Skin of body (tissue), 2 donors: Measurements from ENCODE around the gene ATG5. TPM values are rescaled to one million over a fixed set of nuclear protein-coding genes. Genes with fewer than 3 reads are reported as not detected.
"Not testable (repeated sequence)": the region's sequence is repeated elsewhere in the genome, so short reads cannot be mapped to it uniquely, and the experiment has no call there.

Experiments
- DNase-seq: peaks from one replicate; lab custom pipeline; 2025; lab: John Stamatoyannopoulos, UW
- total RNA-seq: library from RNA; depleted of rRNA; stranded (reverse); fragments of >200 nt; gene quantifications from one replicate; pipeline ENCODE4 v1.2.3, GENCODE V29; 2014

ATG5 gene
- total RNA-seq, 1 donor from 2014 or later = 42.4 TPM

DNA sequence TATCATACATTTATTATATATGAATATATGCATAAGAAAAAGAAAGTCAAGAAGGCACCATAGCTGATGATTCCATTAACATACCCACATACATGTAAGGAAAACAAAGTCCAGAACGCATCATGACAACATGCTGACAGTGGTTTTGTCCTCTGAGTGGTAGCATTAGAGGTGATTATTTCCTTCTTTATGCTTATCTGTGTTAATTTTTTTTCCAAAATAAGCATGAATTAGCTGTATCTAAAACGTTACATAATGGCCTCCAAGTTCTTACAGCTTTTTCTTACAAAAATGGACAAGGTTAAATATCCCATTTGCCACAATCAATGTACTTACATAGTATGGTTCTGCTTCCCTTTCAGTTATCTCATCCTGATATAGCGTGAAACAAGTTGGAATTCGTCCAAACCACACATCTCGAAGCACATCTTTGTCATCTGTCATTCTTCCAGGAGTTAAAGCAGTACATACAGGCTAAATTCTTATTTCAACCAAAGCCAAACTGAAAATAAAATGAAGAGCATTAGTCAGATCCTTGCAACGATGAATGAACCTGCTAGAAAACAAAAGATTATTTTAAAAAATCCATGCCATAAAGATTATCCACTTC lies 9.7 kb downstream of the ATG5 start:
- no peak for DNase-seq

DNA sequence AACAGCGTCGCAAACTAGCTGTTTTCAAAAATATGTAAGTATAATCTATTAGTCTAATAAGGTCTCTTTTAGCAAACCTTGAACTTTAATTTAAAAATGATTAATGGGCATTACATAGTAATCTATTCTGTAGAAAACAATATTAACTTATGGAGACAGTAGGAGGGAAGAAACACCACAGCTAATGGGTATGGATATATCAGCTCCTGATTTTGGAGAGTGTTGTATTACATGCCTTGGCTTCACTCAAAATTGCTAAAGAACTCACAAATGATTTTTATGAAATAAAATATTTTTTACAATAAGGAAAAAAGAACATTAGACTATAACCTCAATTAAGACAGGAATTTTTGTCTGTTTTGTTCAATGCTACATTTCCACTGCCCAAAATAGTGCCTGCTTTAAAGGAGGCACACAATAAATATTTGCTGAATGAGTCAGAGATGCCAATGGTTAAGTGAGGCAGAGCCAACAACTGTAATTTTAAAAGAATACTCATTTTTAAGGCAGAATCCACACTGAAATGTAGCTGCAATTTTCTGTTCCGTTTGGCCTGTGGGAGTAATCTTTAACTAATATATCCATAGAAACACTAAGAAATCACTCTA lies 15.7 kb downstream of the ATG5 start:
- no peak for DNase-seq

DNA sequence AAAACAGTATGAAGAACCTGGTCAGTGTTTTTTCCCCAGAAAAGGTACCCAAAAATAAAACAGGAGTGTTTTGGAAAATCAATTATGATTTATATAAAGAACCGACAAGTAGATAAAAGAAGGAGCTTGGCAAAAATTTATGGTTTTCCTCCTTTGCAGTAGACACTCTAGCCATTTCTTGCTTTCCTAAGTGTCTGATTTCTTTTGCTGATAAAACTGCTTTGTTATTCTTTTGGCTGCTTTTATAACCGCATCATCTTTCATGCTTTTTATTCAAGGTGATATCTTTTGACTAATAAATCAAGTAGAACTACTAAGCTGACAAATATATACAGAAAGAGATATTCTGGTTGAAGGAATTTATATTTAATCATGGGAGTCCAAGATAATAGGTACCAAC lies 16.6 kb downstream of the ATG5 start:
- no peak for DNase-seq

- no peak for DNase-seq
Measured at GRCh38 chr6:106305740-106306139, 19.8 kb downstream of the ATG5 start.

- peak; percentile 35 for DNase-seq
Measured at GRCh38 chr6:106300944-106301343, 24.6 kb downstream of the ATG5 start.

GRCh38 chr6:106300020-106300780 lies 25.4 kb downstream of the ATG5 start:
- DNase-seq = no peak

DNA sequence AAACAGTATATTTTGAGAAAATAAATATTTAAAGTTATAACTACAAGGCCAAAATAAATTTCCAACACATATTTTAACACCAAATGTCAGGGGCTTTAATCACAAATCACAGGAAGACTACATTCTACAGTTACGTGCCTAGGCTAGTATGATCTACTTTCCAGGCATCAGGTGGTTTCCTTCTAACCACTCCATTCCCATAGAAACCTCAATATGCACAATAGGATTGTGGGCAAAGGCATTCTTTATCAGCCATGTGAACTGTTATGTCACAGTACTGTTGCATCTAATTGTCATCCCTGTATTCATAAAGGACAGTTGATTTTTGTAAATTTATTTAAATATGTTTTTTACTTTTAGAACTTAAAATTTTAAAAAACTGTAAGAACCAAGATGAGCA lies 32.4 kb downstream of the ATG5 start:
- no peak for DNase-seq

GRCh38 chr6:106290954-106291353 lies 34.6 kb downstream of the ATG5 start:
- no peak for DNase-seq

DNA sequence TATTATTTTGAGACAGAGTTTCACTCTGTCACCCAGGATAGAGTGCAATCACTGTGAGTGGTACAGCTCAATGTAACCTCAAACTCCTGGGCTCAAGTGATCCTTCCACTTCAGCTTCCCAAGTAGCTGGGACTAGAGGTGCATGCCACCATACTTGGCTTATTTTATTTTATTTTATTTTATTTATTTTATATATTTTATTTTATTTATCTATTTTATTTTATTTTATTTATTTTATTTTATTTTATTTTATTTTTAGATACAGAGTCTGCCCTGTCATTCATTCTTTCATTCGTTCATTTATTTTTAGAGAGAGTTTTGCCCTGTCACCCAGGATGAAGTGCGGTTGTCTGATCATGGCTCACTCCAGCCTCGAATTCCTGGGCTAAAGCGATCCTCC lies 35.5 kb downstream of the ATG5 start:
- no peak for DNase-seq

- DNase-seq = no peak
Measured at GRCh38 chr6:106287215-106287614, 38.3 kb downstream of the ATG5 start.

DNA sequence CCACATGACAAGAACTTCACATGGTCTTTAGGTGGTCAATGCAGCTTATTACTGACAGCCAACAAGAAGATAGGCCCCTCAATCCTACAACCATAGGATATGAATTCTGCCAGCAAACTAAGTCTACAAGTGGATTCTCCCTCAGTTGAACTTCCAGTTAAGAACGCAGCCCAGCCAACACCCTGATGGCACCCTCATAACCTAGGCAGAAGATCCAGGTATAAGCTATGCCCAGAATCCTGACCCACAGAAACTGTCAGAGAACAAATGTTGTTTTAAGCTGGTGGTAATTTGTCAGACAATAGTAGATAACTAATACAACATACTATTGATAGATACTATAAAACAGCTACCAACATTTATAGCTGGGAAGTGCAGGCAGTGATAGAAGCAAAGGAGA lies 38.8 kb downstream of the ATG5 start:
- no peak for DNase-seq

DNA sequence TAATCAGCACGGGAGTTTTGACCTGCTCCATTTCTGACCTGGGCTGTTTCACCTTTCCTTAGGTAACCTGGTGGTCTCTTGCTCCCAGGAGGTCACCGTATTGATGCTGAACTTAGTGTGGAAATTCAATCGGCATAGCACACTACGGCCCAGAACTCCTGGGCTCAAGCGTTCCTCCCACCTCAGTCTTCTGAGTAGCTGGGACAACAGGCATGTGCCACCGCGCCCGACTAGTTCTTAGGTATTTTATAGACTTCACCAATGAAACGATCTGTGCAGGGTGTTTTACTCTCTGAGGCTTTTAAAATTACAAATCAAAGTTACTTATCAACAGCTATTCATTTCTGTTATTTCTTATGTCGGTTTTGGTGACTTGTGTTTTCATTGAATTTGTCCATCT lies 42.1 kb downstream of the ATG5 start:
- no peak for DNase-seq

GRCh38 chr6:106281661-106282060 lies 43.9 kb downstream of the ATG5 start:
- DNase-seq = no peak

DNA sequence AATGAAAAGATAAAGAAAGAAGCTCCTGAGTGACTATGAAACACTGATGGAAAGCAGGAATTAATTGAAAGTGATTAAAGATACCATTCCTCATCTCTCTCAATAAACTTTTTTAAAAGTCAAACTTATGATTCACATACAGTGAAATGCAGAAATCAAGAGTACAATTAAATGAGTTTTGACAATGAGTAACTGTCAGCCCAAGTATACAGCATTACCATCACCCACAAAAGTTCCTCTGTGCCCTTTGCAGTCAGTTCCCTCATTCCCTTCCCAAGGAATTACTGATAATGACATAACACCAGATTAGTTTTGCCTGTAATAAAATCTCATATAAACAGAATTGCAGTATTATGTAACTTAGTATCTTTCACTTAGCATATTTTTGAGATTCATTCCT lies 44.5 kb downstream of the ATG5 start:
- DNase-seq = no peak

DNA sequence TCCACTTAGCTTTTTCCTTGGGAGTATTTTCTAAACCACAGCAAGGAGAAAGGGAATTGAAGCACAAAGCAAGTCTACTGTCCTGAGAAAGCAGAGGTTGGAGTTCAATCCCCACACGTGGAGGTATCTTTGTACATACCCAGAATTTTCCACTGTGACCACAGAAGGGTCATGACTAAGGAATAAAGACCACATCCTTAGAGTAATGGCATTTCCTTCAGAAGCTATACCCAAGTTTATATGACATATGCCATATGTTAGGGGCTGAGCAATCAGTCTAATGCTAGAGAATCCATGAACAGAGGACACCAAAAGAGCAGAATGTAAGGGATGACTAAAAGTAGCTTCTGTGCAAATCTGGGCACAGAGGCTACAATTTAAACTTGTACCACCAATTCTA lies 46.4 kb downstream of the ATG5 start:
- DNase-seq = no peak

- DNase-seq = no peak
Measured at GRCh38 chr6:106275692-106276091, 49.9 kb downstream of the ATG5 start.

- DNase-seq = no peak
Measured at GRCh38 chr6:106273087-106273486, 52.5 kb downstream of the ATG5 start.

DNA sequence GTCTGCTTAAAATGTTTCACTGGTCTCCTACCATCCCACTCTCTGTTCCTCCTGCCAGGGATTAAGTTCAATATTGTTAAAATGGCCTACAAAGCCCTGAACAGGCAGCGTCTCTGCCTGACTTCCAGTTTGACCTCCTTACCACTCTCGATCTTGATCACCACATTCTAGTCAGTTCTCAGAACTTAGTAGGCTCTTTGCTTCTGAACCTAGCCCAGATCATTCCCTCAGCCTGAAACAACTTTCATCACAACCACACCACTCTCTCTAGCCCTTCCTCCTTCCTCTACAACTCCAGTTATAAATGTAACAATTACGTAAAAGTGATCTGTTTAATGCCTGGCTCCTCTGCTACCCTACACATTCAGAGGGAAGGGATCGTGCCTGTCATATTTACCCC lies 53.3 kb downstream of the ATG5 start:
- DNase-seq = no peak

GRCh38 chr6:106270414-106270813 lies 55.1 kb downstream of the ATG5 start:
- DNase-seq = no peak

DNA sequence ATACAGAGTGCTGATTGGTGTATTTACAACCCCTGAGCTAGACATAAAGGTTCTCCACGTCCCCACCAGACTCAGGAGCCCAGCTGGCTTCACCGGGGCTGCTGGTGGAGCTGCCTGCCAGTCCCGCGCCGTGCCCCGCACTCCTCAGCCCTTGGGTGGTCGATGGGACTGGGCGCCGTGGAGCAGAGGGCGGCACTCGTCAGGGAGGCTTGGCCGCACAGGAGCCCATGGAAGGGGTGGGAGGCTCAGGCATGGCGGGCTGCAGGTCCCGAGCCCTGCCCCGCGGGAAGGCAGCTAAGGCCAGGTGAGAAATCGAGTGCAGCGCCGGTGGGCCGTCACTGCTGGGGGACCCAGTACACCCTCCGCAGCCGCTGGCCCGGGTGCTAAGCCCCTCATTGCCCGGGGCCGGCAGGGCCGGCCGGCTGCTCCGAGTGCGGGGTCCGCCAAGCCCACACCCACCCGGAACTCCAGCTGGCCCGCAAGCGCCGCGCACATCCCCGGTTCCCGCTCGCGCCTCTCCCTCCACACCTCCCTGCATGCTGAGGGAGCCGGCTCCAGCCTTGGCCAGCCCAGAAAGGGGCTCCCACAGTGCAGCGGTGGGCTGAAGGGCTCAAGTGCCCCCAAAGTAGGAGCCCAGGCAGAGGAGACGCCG lies 56.2 kb downstream of the ATG5 start:
- DNase-seq = not testable (repeated sequence)

DNA sequence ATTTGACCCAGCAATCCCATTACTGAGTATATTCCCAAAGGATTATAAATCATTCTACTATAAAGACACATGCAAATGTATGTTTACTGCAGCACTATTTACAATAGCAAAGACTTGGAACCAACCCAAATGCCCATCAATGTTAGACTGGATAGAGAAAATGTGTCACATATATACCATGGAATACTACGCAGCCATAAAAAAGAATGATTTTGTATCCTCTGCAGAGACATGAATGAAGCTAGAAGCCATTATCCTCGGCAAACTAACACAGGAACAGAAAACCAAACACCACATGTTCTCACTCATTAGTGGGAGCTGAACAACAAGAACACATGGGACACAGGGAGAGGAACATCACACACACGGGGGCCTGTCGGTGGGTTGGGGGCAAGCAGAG lies 57.1 kb downstream of the ATG5 start:
- DNase-seq = not testable (repeated sequence)

DNA sequence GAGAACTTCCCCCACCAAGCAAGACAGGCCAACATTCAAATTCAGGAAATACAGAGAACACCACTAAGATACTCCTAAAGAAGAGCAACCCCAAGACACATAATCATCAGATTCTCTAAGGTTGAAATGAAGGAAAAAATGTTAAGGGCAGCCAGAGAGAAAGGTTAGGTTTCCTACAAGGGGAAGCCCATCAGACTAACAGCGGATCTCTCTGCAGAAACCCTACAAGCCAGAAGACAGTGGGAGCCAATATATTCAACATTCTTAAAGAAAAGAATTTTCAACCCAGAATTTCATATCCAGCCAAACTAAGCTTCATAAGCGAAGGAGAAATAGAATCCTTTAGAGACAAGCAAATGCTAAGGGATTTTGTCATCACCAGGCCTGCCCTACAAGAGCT lies 61.1 kb downstream of the ATG5 start:
- not testable (repeated sequence) for DNase-seq
